ENCODE measurements around the gene PPP1R26. TPM values are rescaled to one million over a fixed set of nuclear protein-coding genes. Genes with fewer than 3 reads are reported as not detected.
"Not testable (repeated sequence)": the region's sequence is repeated elsewhere in the genome, so short reads cannot be mapped to it uniquely, and the experiment has no call there.

Gene PPP1R26
- total RNA-seq, 4 donors from 2014 or later = 10.0 to 31.1 (median 18.2) TPM

- no peaks in the 10 kb centered on the region for H3K36me3 ChIP-seq
- TF ChIP-seq POLR2AphosphoS5 (IDR thresholded peaks at IDR 0.05) = no peak
- H3K4me3 ChIP-seq = no peak overlapping the region
- H3K4me1 ChIP-seq = no peaks in the 10 kb centered on the region
- peaks cover 0 to 72% (median 0%) of the 10 kb centered on the region in 4 donors for H3K27me3 ChIP-seq
- H3K27ac ChIP-seq (replicated peaks in 1 of 4) = no peak overlapping the region
- intact Hi-C loops (cut with DNase I) = no loop called here
- H3K9me3 ChIP-seq = peaks cover 0 to 5% (median 0%) of the 10 kb centered on the region in 4 donors
- DNase-seq (ENCODE audit: extremely low spot score) = no peak
- WGBS = 85% methylated on average over 7 of the region's 11 CpGs
Measured at GRCh38 chr9:135526089-135526729, 46.6 kb downstream of the PPP1R26 start.

- peaks cover 0 to 70% (median 0%) of the 10 kb centered on the region in 4 donors for H3K27me3 ChIP-seq
- H3K4me1 ChIP-seq = no peaks in the 10 kb centered on the region
- peaks cover 0 to 5% (median 0%) of the 10 kb centered on the region in 4 donors for H3K9me3 ChIP-seq
- intact Hi-C loops (cut with DNase I) = no loop called here
- DNase-seq (ENCODE audit: extremely low spot score) = no peak
- no peak overlapping the region for H3K27ac ChIP-seq (replicated peaks in 1 of 4)
- TF ChIP-seq CTCF (IDR thresholded peaks at IDR 0.05) (no peak), EP300 (IDR thresholded peaks at IDR 0.05) (no peak), POLR2AphosphoS5 (IDR thresholded peaks at IDR 0.05) (no peak), POLR2A (IDR thresholded peaks at IDR 0.05; ENCODE audit: low read depth) (no peak)
- H3K36me3 ChIP-seq = no peaks in the 10 kb centered on the region
- H3K4me3 ChIP-seq = no peak overlapping the region
- WGBS = 61% methylated on average over 27 of the region's 30 CpGs
Measured at GRCh38 chr9:135526730-135527571, 47.4 kb downstream of the PPP1R26 start.

GRCh38 chr9:135528842-135529435 lies 49.4 kb downstream of the PPP1R26 start:
- H3K9me3 ChIP-seq; H3K4me3 ChIP-seq; intact Hi-C loops (cut with DNase I); H3K4me1 ChIP-seq; H3K36me3 ChIP-seq; DNase-seq (ENCODE audit: extremely low spot score); H3K27ac ChIP-seq (replicated peaks in 1 of 4): not testable (repeated sequence)
- WGBS = 96% methylated on average over 10 of the region's 10 CpGs
- peaks cover 0 to 57% (median 0%) of the 10 kb centered on the region in 4 donors for H3K27me3 ChIP-seq

GRCh38 chr9:135530146-135530545 lies 50.6 kb downstream of the PPP1R26 start:
- H3K36me3 ChIP-seq = no peaks in the 10 kb centered on the region
- intact Hi-C loops (cut with DNase I) = no loop called here
- DNase-seq (ENCODE audit: extremely low spot score) = no peak
- H3K9me3 ChIP-seq = peaks cover 0 to 5% (median 0%) of the 10 kb centered on the region in 4 donors
- H3K27me3 ChIP-seq = peaks cover 0 to 53% (median 0%) of the 10 kb centered on the region in 4 donors
- H3K27ac ChIP-seq (replicated peaks in 1 of 4) = no peak overlapping the region
- 56% methylated on average over 5 of the region's 5 CpGs for WGBS
- no peaks in the 10 kb centered on the region for H3K4me1 ChIP-seq
- H3K4me3 ChIP-seq = no peak overlapping the region
- TF ChIP-seq EP300 (IDR thresholded peaks at IDR 0.05) (no peak), CTCF (IDR thresholded peaks at IDR 0.05) (no peak), POLR2AphosphoS5 (IDR thresholded peaks at IDR 0.05) (no peak), POLR2A (IDR thresholded peaks at IDR 0.05; ENCODE audit: low read depth) (no peak)

GRCh38 chr9:135531096-135531495 lies 51.5 kb downstream of the PPP1R26 start:
- intact Hi-C loops (cut with DNase I) = no loop called here
- WGBS = 100% methylated on average over 1 of the region's 10 CpGs
- TF ChIP-seq POLR2A (IDR thresholded peaks at IDR 0.05; ENCODE audit: low read depth) = no peak
- no peak for TF ChIP-seq POLR2AphosphoS5 (IDR thresholded peaks at IDR 0.05)
- no peak for TF ChIP-seq EP300 (IDR thresholded peaks at IDR 0.05)
- Histone ChIP-seq H3K4me1 (no peaks in the 10 kb centered on the region), H3K9me3 (peaks cover 0 to 5% (median 0%) of the 10 kb centered on the region in 4 donors), H3K27me3 (peaks cover 0 to 43% (median 0%) of the 10 kb centered on the region in 4 donors), H3K4me3 (no peak overlapping the region), H3K36me3 (no peaks in the 10 kb centered on the region), H3K27ac (replicated peaks in 1 of 4) (no peak overlapping the region)
- no peak for DNase-seq (ENCODE audit: extremely low spot score)

- intact Hi-C loops (cut with DNase I) = no loop called here
- H3K27me3 ChIP-seq = peaks cover 0 to 30% (median 0%) of the 10 kb centered on the region in 4 donors
- WGBS = 91% methylated on average over 3 of the region's 3 CpGs
Measured at GRCh38 chr9:135533113-135533512, 53.5 kb downstream of the PPP1R26 start.

More at GRCh38 chr9:135533113-135533512, 53.5 kb downstream of the PPP1R26 start:
- H3K4me1 ChIP-seq = no peaks in the 10 kb centered on the region
- H3K27ac ChIP-seq (replicated peaks in 1 of 4) = no peak overlapping the region
- no peaks in the 10 kb centered on the region for H3K36me3 ChIP-seq
- no peak for DNase-seq (ENCODE audit: extremely low spot score)
- peaks cover 0 to 5% (median 0%) of the 10 kb centered on the region in 4 donors for H3K9me3 ChIP-seq
- TF ChIP-seq EP300 (IDR thresholded peaks at IDR 0.05) = no peak
- H3K4me3 ChIP-seq = no peak overlapping the region

Measured in esophagus muscularis mucosa (tissue), 4 donors.